ENCODE results near the gene COL4A2. TPM values are rescaled to one million over a fixed set of nuclear protein-coding genes. Genes with fewer than 3 reads are reported as not detected.

The COL4A2 gene
- total RNA-seq, 1 donor from 2014 or later = 511 TPM

- H3K27me3 ChIP-seq (ENCODE audit: control insufficient read depth in 3 of 3, insufficient read depth in 3 of 3, low read length in 3 of 3) = peaks cover 5 to 27% (median 16%) of the 10 kb centered on the region in 3 donors
- peaks cover 26 to 39% (median 27%) of the 10 kb centered on the region in 3 donors for H3K4me1 ChIP-seq (ENCODE audit: control insufficient read depth in 3 of 3, insufficient read depth in 3 of 3, low read length in 3 of 3)
- no peak overlapping the region for H3K9ac ChIP-seq (ENCODE audit: low read depth in 1 of 3, low read length in 3 of 3)
- no peaks in the 10 kb centered on the region for H3K9me3 ChIP-seq (ENCODE audit: control insufficient read depth in 3 of 3, low read length in 3 of 3)
- H3K4me3 ChIP-seq (ENCODE audit: low read length in 3 of 3) = no peak overlapping the region
- peak overlapping the region; percentile 54 for H3K27ac ChIP-seq (ENCODE audit: low read depth, low read length)
- H3K36me3 ChIP-seq (ENCODE audit: control insufficient read depth in 3 of 3, insufficient read depth in 3 of 3, low read length in 3 of 3) = no peaks in the 10 kb centered on the region
Measured at GRCh38 chr13:110347088-110347487, 40.0 kb downstream of the COL4A2 start.

GRCh38 chr13:110347535-110348308 is 40.6 kb downstream of the COL4A2 start:
- Histone ChIP-seq H3K27me3 (ENCODE audit: control insufficient read depth in 3 of 3, insufficient read depth in 3 of 3, low read length in 3 of 3) (peaks cover 0 to 26% (median 13%) of the 10 kb centered on the region in 3 donors), H3K27ac (ENCODE audit: low read depth, low read length) (peak overlapping the region; percentile 54), H3K9ac (ENCODE audit: low read depth in 1 of 3, low read length in 3 of 3) (no peak overlapping the region), H3K4me3 (ENCODE audit: low read length in 3 of 3) (no peak overlapping the region), H3K4me1 (ENCODE audit: control insufficient read depth in 3 of 3, insufficient read depth in 3 of 3, low read length in 3 of 3) (peaks cover 23 to 38% (median 26%) of the 10 kb centered on the region in 3 donors), H3K36me3 (ENCODE audit: control insufficient read depth in 3 of 3, insufficient read depth in 3 of 3, low read length in 3 of 3) (no peaks in the 10 kb centered on the region), H3K9me3 (ENCODE audit: control insufficient read depth in 3 of 3, low read length in 3 of 3) (no peaks in the 10 kb centered on the region)

- Histone ChIP-seq H3K27ac (ENCODE audit: low read depth, low read length) (peak overlapping the region; percentile 54), H3K4me3 (ENCODE audit: low read length in 3 of 3) (no peak overlapping the region), H3K27me3 (ENCODE audit: control insufficient read depth in 3 of 3, insufficient read depth in 3 of 3, low read length in 3 of 3) (peaks cover 0 to 26% (median 6%) of the 10 kb centered on the region in 3 donors), H3K4me1 (ENCODE audit: control insufficient read depth in 3 of 3, insufficient read depth in 3 of 3, low read length in 3 of 3) (peaks cover 26 to 40% (median 27%) of the 10 kb centered on the region in 3 donors), H3K9ac (ENCODE audit: low read depth in 1 of 3, low read length in 3 of 3) (no peak overlapping the region), H3K36me3 (ENCODE audit: control insufficient read depth in 3 of 3, insufficient read depth in 3 of 3, low read length in 3 of 3) (no peaks in the 10 kb centered on the region), H3K9me3 (ENCODE audit: control insufficient read depth in 3 of 3, low read length in 3 of 3) (no peaks in the 10 kb centered on the region)
Measured at GRCh38 chr13:110348309-110349105, 41.4 kb downstream of the COL4A2 start.

- H3K27me3 ChIP-seq (ENCODE audit: control insufficient read depth in 3 of 3, insufficient read depth in 3 of 3, low read length in 3 of 3) = peaks cover 0 to 26% (median 6%) of the 10 kb centered on the region in 3 donors
- H3K4me3 ChIP-seq (ENCODE audit: low read length in 3 of 3) = no peak overlapping the region
- no peak overlapping the region for H3K27ac ChIP-seq (ENCODE audit: low read depth, low read length)
- H3K9ac ChIP-seq (ENCODE audit: low read depth in 1 of 3, low read length in 3 of 3) = no peak overlapping the region
- no peaks in the 10 kb centered on the region for H3K9me3 ChIP-seq (ENCODE audit: control insufficient read depth in 3 of 3, low read length in 3 of 3)
- H3K4me1 ChIP-seq (ENCODE audit: control insufficient read depth in 3 of 3, insufficient read depth in 3 of 3, low read length in 3 of 3) = peaks cover 26 to 42% (median 27%) of the 10 kb centered on the region in 3 donors
- no peaks in the 10 kb centered on the region for H3K36me3 ChIP-seq (ENCODE audit: control insufficient read depth in 3 of 3, insufficient read depth in 3 of 3, low read length in 3 of 3)
Measured at GRCh38 chr13:110349239-110349638, 42.2 kb downstream of the COL4A2 start.

GRCh38 chr13:110350049-110350448 is 43.0 kb downstream of the COL4A2 start:
- H3K27ac ChIP-seq (ENCODE audit: low read depth, low read length) = no peak overlapping the region

GRCh38 chr13:110350509-110350908 is 43.4 kb downstream of the COL4A2 start:
- Histone ChIP-seq H3K4me3 (ENCODE audit: low read length in 3 of 3) (no peak overlapping the region), H3K27ac (ENCODE audit: low read depth, low read length) (no peak overlapping the region), H3K9ac (ENCODE audit: low read depth in 1 of 3, low read length in 3 of 3) (no peak overlapping the region), H3K27me3 (ENCODE audit: control insufficient read depth in 3 of 3, insufficient read depth in 3 of 3, low read length in 3 of 3) (peaks cover 0 to 24% (median 6%) of the 10 kb centered on the region in 3 donors), H3K9me3 (ENCODE audit: control insufficient read depth in 3 of 3, low read length in 3 of 3) (no peaks in the 10 kb centered on the region), H3K36me3 (ENCODE audit: control insufficient read depth in 3 of 3, insufficient read depth in 3 of 3, low read length in 3 of 3) (no peaks in the 10 kb centered on the region), H3K4me1 (ENCODE audit: control insufficient read depth in 3 of 3, insufficient read depth in 3 of 3, low read length in 3 of 3) (peaks cover 26 to 42% (median 27%) of the 10 kb centered on the region in 3 donors)

More at GRCh38 chr13:110350049-110350448, 43.0 kb downstream of the COL4A2 start:
- no peak overlapping the region for H3K4me3 ChIP-seq (ENCODE audit: low read length in 3 of 3)
- H3K4me1 ChIP-seq (ENCODE audit: control insufficient read depth in 3 of 3, insufficient read depth in 3 of 3, low read length in 3 of 3) = peaks cover 26 to 42% (median 27%) of the 10 kb centered on the region in 3 donors
- H3K9ac ChIP-seq (ENCODE audit: low read depth in 1 of 3, low read length in 3 of 3) = no peak overlapping the region
- peaks cover 0 to 26% (median 6%) of the 10 kb centered on the region in 3 donors for H3K27me3 ChIP-seq (ENCODE audit: control insufficient read depth in 3 of 3, insufficient read depth in 3 of 3, low read length in 3 of 3)
- no peaks in the 10 kb centered on the region for H3K9me3 ChIP-seq (ENCODE audit: control insufficient read depth in 3 of 3, low read length in 3 of 3)
- no peaks in the 10 kb centered on the region for H3K36me3 ChIP-seq (ENCODE audit: control insufficient read depth in 3 of 3, insufficient read depth in 3 of 3, low read length in 3 of 3)

GRCh38 chr13:110351636-110352420 is 44.7 kb downstream of the COL4A2 start:
- Histone ChIP-seq H3K36me3 (ENCODE audit: control insufficient read depth in 3 of 3, insufficient read depth in 3 of 3, low read length in 3 of 3) (no peaks in the 10 kb centered on the region), H3K4me3 (ENCODE audit: low read length in 3 of 3) (no peak overlapping the region), H3K9me3 (ENCODE audit: control insufficient read depth in 3 of 3, low read length in 3 of 3) (no peaks in the 10 kb centered on the region), H3K27me3 (ENCODE audit: control insufficient read depth in 3 of 3, insufficient read depth in 3 of 3, low read length in 3 of 3) (peaks cover 0 to 15% (median 1%) of the 10 kb centered on the region in 3 donors), H3K27ac (ENCODE audit: low read depth, low read length) (no peak overlapping the region), H3K4me1 (ENCODE audit: control insufficient read depth in 3 of 3, insufficient read depth in 3 of 3, low read length in 3 of 3) (peaks cover 26 to 42% (median 29%) of the 10 kb centered on the region in 3 donors), H3K9ac (ENCODE audit: low read depth in 1 of 3, low read length in 3 of 3) (no peak overlapping the region)

GRCh38 chr13:110352735-110353134 is 45.7 kb downstream of the COL4A2 start:
- H3K27me3 ChIP-seq (ENCODE audit: control insufficient read depth in 3 of 3, insufficient read depth in 3 of 3, low read length in 3 of 3) = peaks cover 0 to 8% (median 0%) of the 10 kb centered on the region in 3 donors
- H3K36me3 ChIP-seq (ENCODE audit: control insufficient read depth in 3 of 3, insufficient read depth in 3 of 3, low read length in 3 of 3) = no peaks in the 10 kb centered on the region
- no peak overlapping the region for H3K9ac ChIP-seq (ENCODE audit: low read depth in 1 of 3, low read length in 3 of 3)
- H3K4me1 ChIP-seq (ENCODE audit: control insufficient read depth in 3 of 3, insufficient read depth in 3 of 3, low read length in 3 of 3) = peaks cover 19 to 33% (median 20%) of the 10 kb centered on the region in 3 donors
- H3K27ac ChIP-seq (ENCODE audit: low read depth, low read length) = no peak overlapping the region
- H3K9me3 ChIP-seq (ENCODE audit: control insufficient read depth in 3 of 3, low read length in 3 of 3) = no peaks in the 10 kb centered on the region
- H3K4me3 ChIP-seq (ENCODE audit: low read length in 3 of 3) = no peak overlapping the region

GRCh38 chr13:110353339-110353977 is 46.4 kb downstream of the COL4A2 start:
- Histone ChIP-seq H3K27ac (ENCODE audit: low read depth, low read length) (no peak overlapping the region), H3K4me1 (ENCODE audit: control insufficient read depth in 3 of 3, insufficient read depth in 3 of 3, low read length in 3 of 3) (peaks cover 13 to 26% (median 15%) of the 10 kb centered on the region in 3 donors)

More at GRCh38 chr13:110353339-110353977, 46.4 kb downstream of the COL4A2 start:
- Histone ChIP-seq H3K9ac (ENCODE audit: low read depth in 1 of 3, low read length in 3 of 3) (no peak overlapping the region), H3K4me3 (ENCODE audit: low read length in 3 of 3) (no peak overlapping the region), H3K9me3 (ENCODE audit: control insufficient read depth in 3 of 3, low read length in 3 of 3) (no peaks in the 10 kb centered on the region), H3K36me3 (ENCODE audit: control insufficient read depth in 3 of 3, insufficient read depth in 3 of 3, low read length in 3 of 3) (peaks cover 0 to 3% (median 0%) of the 10 kb centered on the region in 3 donors), H3K27me3 (ENCODE audit: control insufficient read depth in 3 of 3, insufficient read depth in 3 of 3, low read length in 3 of 3) (peaks cover 0 to 5% (median 0%) of the 10 kb centered on the region in 3 donors)

All from skeletal muscle tissue (tissue), 4 donors.